CD14-positive monocyte (primary cell): ENCODE results near the gene FBXO8. TPM values are rescaled to one million over a fixed set of nuclear protein-coding genes. Genes with fewer than 3 reads are reported as not detected.

ENCODE experiments used
- DNase-seq, 3 donors: peaks; one replicate each; pipeline ENCODE4 v3.0.0-alpha.2; 2011 to 2022
- H2AFZ ChIP-seq: 2 replicates; pipeline ENCODE4 v1.6.0; 2012; ENCODE audit warnings: mild to moderate bottlenecking, low read depth, low read length, inconsistent platforms; ENCODE audit not compliant: insufficient read depth, poor library complexity, severe bottlenecking
- H3K27ac ChIP-seq, 2 donors: 1 replicate in 1 of 2; 2 replicates in 1 of 2; pipeline ENCODE4 v1.5.1; 2012 to 2013; ENCODE audit warnings: low read length in 2 of 2, control low read depth in 1 of 2, inconsistent platforms in 1 of 2, low read depth in 1 of 2, mild to moderate bottlenecking in 1 of 2
- H3K27me3 ChIP-seq, 2 donors: one replicate each; pipeline versions ENCODE4 v1.6.0 to v1.6.1; 2011 to 2013; ENCODE audit warnings: low read length in 2 of 2; ENCODE audit not compliant: control insufficient read depth in 2 of 2, insufficient read depth in 2 of 2
- H3K36me3 ChIP-seq, 2 donors: replicated peaks in 1 of 2; 1 replicate in 1 of 2; 2 replicates in 1 of 2; pipeline versions ENCODE4 v1.5.1 to v1.6.1; 2012 to 2013; ENCODE audit warnings: low read length in 2 of 2, control low read depth in 1 of 2, inconsistent platforms in 1 of 2, mild to moderate bottlenecking in 1 of 2; ENCODE audit not compliant: insufficient read depth in 2 of 2, control insufficient read depth in 1 of 2
- H3K4me1 ChIP-seq, 2 donors: 1 replicate in 1 of 2; 2 replicates in 1 of 2; pipeline versions ENCODE4 v1.5.1 to v1.6.1; 2012 to 2013; ENCODE audit warnings: low read length in 2 of 2, control low read depth in 1 of 2, inconsistent platforms in 1 of 2, mild to moderate bottlenecking in 1 of 2, moderate library complexity in 1 of 2; ENCODE audit not compliant: insufficient read depth in 2 of 2, control insufficient read depth in 1 of 2
- H3K4me2 ChIP-seq: replicated peaks from 2 replicates; pipeline ENCODE3; 2012; ENCODE audit warnings: low read length, moderate library complexity, mild to moderate bottlenecking; ENCODE audit not compliant: poor library complexity, severe bottlenecking; ENCODE audit errors: extremely low read depth
- H3K4me3 ChIP-seq, 3 experiments: fragments of 200-600 bp in 1 of 3; sonication (generic) in 1 of 3; replicated peaks in 1 of 3; 1 replicate in 2 of 3; 2 replicates in 1 of 3; pipeline ENCODE4 v1.5.1; 2011 to 2013; ENCODE audit warnings: low read length in 3 of 3, mild to moderate bottlenecking in 3 of 3, control low read depth in 2 of 3, low read depth in 2 of 3, inconsistent platforms in 1 of 3, moderate library complexity in 1 of 3
- H3K79me2 ChIP-seq: 2 replicates; pipeline ENCODE4 v1.6.0; 2012; ENCODE audit warnings: mild to moderate bottlenecking, control low read depth, inconsistent platforms, low read length, moderate library complexity; ENCODE audit not compliant: insufficient read depth
- H3K9ac ChIP-seq: 2 replicates; pipeline ENCODE4 v1.6.0; 2017; ENCODE audit warnings: low read length, mild to moderate bottlenecking; ENCODE audit not compliant: insufficient read depth, poor library complexity, severe bottlenecking
- H3K9me3 ChIP-seq, 2 donors: replicated peaks in 1 of 2; 1 replicate in 1 of 2; 2 replicates in 1 of 2; pipeline versions ENCODE4 v1.5.1 to v1.6.1; 2012 to 2013; ENCODE audit warnings: low read length in 2 of 2, control low read depth in 1 of 2; ENCODE audit not compliant: control insufficient read depth in 1 of 2, insufficient read depth in 1 of 2
- H4K20me1 ChIP-seq: 2 replicates; pipeline ENCODE4 v1.6.0; 2012; ENCODE audit warnings: mild to moderate bottlenecking, low read length, control low read depth, moderate library complexity; ENCODE audit not compliant: insufficient read depth
- H3K27ac Mint-ChIP-seq, 7 donors: one replicate each; pipeline ENCODE4 v1.8.0; 2020; ENCODE audit warnings: mild to moderate bottlenecking in 7 of 7, mixed read lengths in 7 of 7, moderate library complexity in 6 of 7, inconsistent platforms in 2 of 7
- H3K27me3 Mint-ChIP-seq, 3 donors: one replicate each; pipeline ENCODE4 v1.8.0; 2021 to 2022; ENCODE audit warnings: low read depth in 3 of 3, mild to moderate bottlenecking in 3 of 3, mixed read lengths in 3 of 3, moderate library complexity in 3 of 3, inconsistent platforms in 1 of 3
- H3K36me3 Mint-ChIP-seq, 2 donors: one replicate each; pipeline ENCODE4 v1.8.0; 2020; ENCODE audit warnings: mixed read lengths in 2 of 2, inconsistent platforms in 1 of 2, mild to moderate bottlenecking in 1 of 2
- H3K4me1 Mint-ChIP-seq: one replicate; pipeline ENCODE4 v1.8.0; 2020; ENCODE audit warnings: mild to moderate bottlenecking, mixed read lengths
- H3K4me3 Mint-ChIP-seq, 2 donors: one replicate each; pipeline ENCODE4 v1.8.0; 2020; ENCODE audit warnings: mild to moderate bottlenecking in 2 of 2, mixed read lengths in 2 of 2, moderate library complexity in 1 of 2
- H3K9me3 Mint-ChIP-seq, 7 donors: one replicate each; pipeline ENCODE4 v1.8.0; 2020 to 2022; ENCODE audit warnings: mixed read lengths in 7 of 7, mild to moderate bottlenecking in 6 of 7, moderate library complexity in 6 of 7, inconsistent platforms in 2 of 7
- CTCF ChIP-seq: fragments of 200-600 bp; IDR thresholded peaks from one replicate; pipeline ENCODE4 v1.8.0; 2022; ENCODE audit warnings: antibody characterized with exemption, mild to moderate bottlenecking
- WGBS: methylation state at CpG from one replicate; pipeline ENCODE4 v1.1.5; 2013; ENCODE audit warnings: missing lambda C conversion rate; ENCODE audit not compliant: insufficient coverage; 5-methylcytosine and 5-hydroxymethylcytosine counted together
- intact Hi-C, 2 donors: fragments of 100-400 bp; cut with micrococcal nuclease; formaldehyde crosslinking; loops; one replicate each; pipeline versions ENCODE4 v1.15.0 to v1.15.1; 2023
- polyA plus RNA-seq, 3 donors: library from polyadenylated mRNA; depleted of rRNA in 1 of 3; unstranded in 2 of 3; stranded (reverse) in 1 of 3; fragments of 300-500 nt in 2 of 3; fragments of >200 nt in 1 of 3; fragmentation: Illumina TruSeq in 2 of 3; gene quantifications; 1 replicate in 2 of 3; 2 replicates in 1 of 3; pipeline ENCODE4 v1.2.3, GENCODE V29; 2012 to 2021

Gene FBXO8
- polyA plus RNA-seq, 3 donors: 3.9 to 6.5 (median 5.4) TPM

GRCh38 chr4:174278467-174278866 is 5.0 kb downstream of the FBXO8 start:
- no peak overlapping the region for H3K4me3 Mint-ChIP-seq
- no peak for DNase-seq
- no peak for TF ChIP-seq CTCF
- H3K9me3 ChIP-seq: no peaks in the 10 kb centered on the region
- H3K4me2 ChIP-seq: no peak overlapping the region
- no peaks in the 10 kb centered on the region for H3K27me3 Mint-ChIP-seq
- H3K4me1 Mint-ChIP-seq: peaks cover 35% of the 10 kb centered on the region
- H3K79me2 ChIP-seq: peaks cover 96% of the 10 kb centered on the region
- H3K9ac ChIP-seq: no peak overlapping the region
- no peak overlapping the region for H3K27ac ChIP-seq
- intact Hi-C loops: no loop called here
- no peak overlapping the region for H3K27ac Mint-ChIP-seq
- H3K9me3 Mint-ChIP-seq: peaks cover 0 to 3% (median 0%) of the 10 kb centered on the region in 7 donors
- peaks cover 4 to 5% of the 10 kb centered on the region in 2 donors for H3K36me3 Mint-ChIP-seq
- H4K20me1 ChIP-seq: peaks cover 33% of the 10 kb centered on the region
- no peak overlapping the region for H2AFZ ChIP-seq
- H3K4me3 ChIP-seq: no peak overlapping the region
- H3K27me3 ChIP-seq: no peaks in the 10 kb centered on the region
- H3K36me3 ChIP-seq: no peaks in the 10 kb centered on the region
- H3K4me1 ChIP-seq: peaks cover 6 to 19% of the 10 kb centered on the region in 2 donors

DNA sequence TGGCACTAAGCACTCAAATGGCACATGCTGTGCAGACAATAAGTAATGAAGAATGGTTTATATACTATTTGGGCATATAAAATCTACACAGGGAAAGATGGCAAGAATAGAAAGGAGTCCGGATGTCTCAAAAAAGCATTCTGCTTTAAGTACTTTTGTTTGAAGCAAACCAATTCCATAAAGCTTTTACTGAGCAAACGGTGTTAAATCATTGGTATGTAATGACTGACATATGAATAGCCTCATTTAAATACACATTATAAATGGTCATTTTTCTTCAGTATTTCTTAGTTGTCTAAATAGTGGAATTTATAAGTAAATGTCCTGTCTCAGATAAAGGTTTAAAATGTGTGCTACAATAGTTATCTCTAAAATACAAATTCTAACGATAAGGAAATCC is 6.0 kb downstream of the FBXO8 start:
- H3K4me1 Mint-ChIP-seq: peaks cover 31% of the 10 kb centered on the region
- intact Hi-C loops: no loop called here
- peaks cover 96% of the 10 kb centered on the region for H3K79me2 ChIP-seq
- TF ChIP-seq CTCF: no peak
- H3K9me3 ChIP-seq: no peaks in the 10 kb centered on the region
- no peaks in the 10 kb centered on the region for H3K27me3 ChIP-seq
- H3K36me3 ChIP-seq: no peaks in the 10 kb centered on the region
- H3K36me3 Mint-ChIP-seq: peaks cover 6 to 10% of the 10 kb centered on the region in 2 donors
- no peaks in the 10 kb centered on the region for H3K9me3 Mint-ChIP-seq
- H2AFZ ChIP-seq: no peak overlapping the region
- DNase-seq: no peak
- H3K9ac ChIP-seq: no peak overlapping the region
- WGBS: no CpG with 5 or more reads among the region's 3 CpGs
- H3K4me1 ChIP-seq: peaks cover 6 to 18% of the 10 kb centered on the region in 2 donors
- H3K4me3 Mint-ChIP-seq: no peak overlapping the region
- H3K27me3 Mint-ChIP-seq: peaks cover 0 to 1% (median 0%) of the 10 kb centered on the region in 3 donors
- peaks cover 41% of the 10 kb centered on the region for H4K20me1 ChIP-seq
- no peak overlapping the region for H3K27ac ChIP-seq
- H3K27ac Mint-ChIP-seq: no peak overlapping the region
- H3K4me2 ChIP-seq: no peak overlapping the region
- H3K4me3 ChIP-seq: no peak overlapping the region
